Activated CD4-positive, alpha-beta T cell treated with anti-CD3 and anti-CD28 coated beads, Interleukin-2, amount 50 U/mL, for 4 hours (primary cell): ENCODE measurements around the gene RPL28.
"Not testable (repeated sequence)": the region's sequence is repeated elsewhere in the genome, so short reads cannot be mapped to it uniquely, and the experiment has no call there.

ENCODE experiments used
- DNase-seq, 2 experiments: peaks; one replicate each; pipeline ENCODE4 v3.0.0-alpha.2; 2020

Gene RPL28

GRCh38 chr19:55398200-55398925 is 12.6 kb downstream of the RPL28 start:
- no peak for DNase-seq

GRCh38 chr19:55400281-55401087 is 14.8 kb downstream of the RPL28 start:
- no peak for DNase-seq

- DNase-seq = not testable (repeated sequence)
Measured at GRCh38 chr19:55401390-55401789, 15.7 kb downstream of the RPL28 start.

GRCh38 chr19:55402509-55402908 is 16.8 kb downstream of the RPL28 start:
- DNase-seq = no peak

GRCh38 chr19:55405638-55406037 is 19.9 kb downstream of the RPL28 start:
- DNase-seq = no peak

- DNase-seq = no peak
Measured at GRCh38 chr19:55406091-55406825, 20.5 kb downstream of the RPL28 start.

GRCh38 chr19:55406826-55407549 is 21.3 kb downstream of the RPL28 start:
- DNase-seq = peak in 1 of 2 experiments; percentile 13

GRCh38 chr19:55407550-55407799 is 21.7 kb downstream of the RPL28 start, which contains the start of gene UBE2S:
Gene UBE2S, minus strand, starts transcription at chr19:55407788. Its CDS starts 199 bp downstream, at chr19:55407589.
- DNase-seq = not testable (repeated sequence)

GRCh38 chr19:55407800-55408532 is 22.2 kb downstream of the RPL28 start:
- DNase-seq = peak; percentile 94 to 95

- no peak for DNase-seq
Measured at GRCh38 chr19:55408533-55408872, 22.8 kb downstream of the RPL28 start.

- DNase-seq = not testable (repeated sequence)
Measured at GRCh38 chr19:55409179-55409578, 23.4 kb downstream of the RPL28 start.

- DNase-seq = no peak
Measured at GRCh38 chr19:55410168-55410567, 24.4 kb downstream of the RPL28 start.

- DNase-seq = peak; percentile 45 to 52
Measured at GRCh38 chr19:55418185-55418584, 32.5 kb downstream of the RPL28 start.

- no peak for DNase-seq
Measured at GRCh38 chr19:55419103-55419502, 33.4 kb downstream of the RPL28 start.

- no peak for DNase-seq
Measured at GRCh38 chr19:55419624-55420236, 34.0 kb downstream of the RPL28 start.

- peak in 1 of 2 experiments; percentile 11 for DNase-seq
Measured at GRCh38 chr19:55421281-55421680, 35.5 kb downstream of the RPL28 start.

GRCh38 chr19:55423225-55424005 is 37.7 kb downstream of the RPL28 start:
- DNase-seq = no peak

GRCh38 chr19:55424518-55424917 is 38.8 kb downstream of the RPL28 start:
- DNase-seq = no peak

GRCh38 chr19:55426042-55426441 is 40.3 kb downstream of the RPL28 start:
- no peak for DNase-seq

GRCh38 chr19:55431183-55431582 is 45.5 kb downstream of the RPL28 start:
- no peak for DNase-seq
